Activated naive CD4-positive, alpha-beta T cell treated with anti-CD3 and anti-CD28 coated beads, Interleukin-2, amount 50 U/mL, for 24 hours (primary cell): ENCODE measurements around the gene FUBP3.
A peak's percentile ranks its signal among the peaks of the same experiment; 100 is the strongest.

Source experiments
- H3K27ac Mint-ChIP-seq: one replicate; pipeline ENCODE4 v1.8.0; 2021; ENCODE audit warnings: mild to moderate bottlenecking, mixed read lengths
- H3K27me3 Mint-ChIP-seq: one replicate; pipeline ENCODE4 v1.8.0; 2021; ENCODE audit warnings: mixed read lengths
- H3K36me3 Mint-ChIP-seq: one replicate; pipeline ENCODE4 v1.8.0; 2021; ENCODE audit warnings: mixed read lengths
- H3K4me1 Mint-ChIP-seq: one replicate; pipeline ENCODE4 v1.8.0; 2021; ENCODE audit warnings: mixed read lengths
- H3K4me3 Mint-ChIP-seq: one replicate; pipeline ENCODE4 v1.8.0; 2021; ENCODE audit warnings: mild to moderate bottlenecking, mixed read lengths
- H3K9me3 Mint-ChIP-seq: one replicate; pipeline ENCODE4 v1.8.0; 2021; ENCODE audit warnings: mixed read lengths

Gene FUBP3

GRCh38 chr9:130581766-130582165 lies 2.4 kb downstream of the FUBP3 start:
- H3K27ac Mint-ChIP-seq: no peak overlapping the region
- no peaks in the 10 kb centered on the region for H3K9me3 Mint-ChIP-seq
- H3K27me3 Mint-ChIP-seq: no peaks in the 10 kb centered on the region
- H3K4me3 Mint-ChIP-seq: peak overlapping the region; percentile 89
- H3K36me3 Mint-ChIP-seq: peaks cover 3% of the 10 kb centered on the region
- peaks cover 62% of the 10 kb centered on the region for H3K4me1 Mint-ChIP-seq

DNA sequence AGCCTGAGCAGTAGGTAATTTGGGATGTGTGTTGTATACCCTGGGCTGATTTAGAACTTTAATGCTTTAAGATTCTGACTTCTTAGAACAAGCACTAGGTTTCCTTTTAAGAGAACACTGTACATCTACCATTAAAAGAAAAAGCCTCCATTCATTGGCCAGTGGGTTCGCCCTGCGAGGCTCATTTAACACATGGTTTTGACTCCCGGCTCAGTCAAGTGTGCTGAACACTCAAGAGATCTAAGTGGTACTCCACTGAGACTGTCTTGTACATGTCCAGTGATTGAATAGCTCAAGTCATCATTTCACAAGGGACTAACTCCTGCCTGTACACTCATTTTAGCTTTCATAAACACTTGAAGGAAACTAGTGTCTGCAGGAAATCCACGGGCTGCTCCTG lies 3.9 kb downstream of the FUBP3 start:
- Mint-ChIP-seq H3K27ac (no peak overlapping the region), H3K4me1 (peaks cover 62% of the 10 kb centered on the region), H3K27me3 (no peaks in the 10 kb centered on the region), H3K36me3 (peaks cover 3% of the 10 kb centered on the region), H3K9me3 (no peaks in the 10 kb centered on the region), H3K4me3 (no peak overlapping the region)

- peaks cover 51% of the 10 kb centered on the region for H3K4me1 Mint-ChIP-seq
Measured at GRCh38 chr9:130587921-130588320, 8.5 kb downstream of the FUBP3 start.

GRCh38 chr9:130588416-130588815 lies 9.0 kb downstream of the FUBP3 start:
- H3K27ac Mint-ChIP-seq: no peak overlapping the region
- H3K9me3 Mint-ChIP-seq: no peaks in the 10 kb centered on the region
- H3K36me3 Mint-ChIP-seq: no peaks in the 10 kb centered on the region
- no peak overlapping the region for H3K4me3 Mint-ChIP-seq
- H3K27me3 Mint-ChIP-seq: no peaks in the 10 kb centered on the region
- peaks cover 47% of the 10 kb centered on the region for H3K4me1 Mint-ChIP-seq

More at GRCh38 chr9:130587921-130588320, 8.5 kb downstream of the FUBP3 start:
- Mint-ChIP-seq H3K4me3 (no peak overlapping the region), H3K9me3 (no peaks in the 10 kb centered on the region), H3K27me3 (no peaks in the 10 kb centered on the region), H3K36me3 (no peaks in the 10 kb centered on the region), H3K27ac (no peak overlapping the region)

GRCh38 chr9:130589754-130590153 lies 10.4 kb downstream of the FUBP3 start:
- no peaks in the 10 kb centered on the region for H3K9me3 Mint-ChIP-seq
- H3K27ac Mint-ChIP-seq: no peak overlapping the region
- H3K27me3 Mint-ChIP-seq: no peaks in the 10 kb centered on the region
- peaks cover 45% of the 10 kb centered on the region for H3K4me1 Mint-ChIP-seq
- H3K4me3 Mint-ChIP-seq: no peak overlapping the region
- H3K36me3 Mint-ChIP-seq: no peaks in the 10 kb centered on the region

GRCh38 chr9:130590305-130590704 lies 10.9 kb downstream of the FUBP3 start:
- Mint-ChIP-seq H3K9me3 (no peaks in the 10 kb centered on the region), H3K27me3 (no peaks in the 10 kb centered on the region), H3K27ac (no peak overlapping the region), H3K4me1 (peaks cover 42% of the 10 kb centered on the region), H3K4me3 (no peak overlapping the region), H3K36me3 (no peaks in the 10 kb centered on the region)

DNA sequence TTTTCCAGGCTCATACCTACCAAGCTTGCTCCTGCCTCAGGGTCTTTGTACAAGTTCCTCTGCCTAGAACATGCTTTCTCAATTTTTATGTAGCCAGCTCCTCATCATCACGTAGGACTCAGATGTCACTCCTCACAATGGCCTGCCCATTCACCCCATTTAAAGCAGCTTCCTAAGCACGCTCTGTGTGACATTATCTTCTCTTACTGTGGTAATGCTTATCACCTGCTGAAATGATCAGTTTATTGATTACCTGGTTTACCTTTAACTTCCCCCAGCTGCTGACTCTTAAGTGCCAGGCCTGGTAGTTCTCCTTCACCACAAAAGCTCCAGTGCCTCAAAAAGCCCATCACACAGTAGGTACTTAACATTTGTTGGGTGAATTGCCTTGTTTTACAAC lies 13.6 kb downstream of the FUBP3 start:
- no peak overlapping the region for H3K4me3 Mint-ChIP-seq
- H3K27me3 Mint-ChIP-seq: no peaks in the 10 kb centered on the region
- peaks cover 25% of the 10 kb centered on the region for H3K4me1 Mint-ChIP-seq
- H3K27ac Mint-ChIP-seq: no peak overlapping the region
- H3K9me3 Mint-ChIP-seq: no peaks in the 10 kb centered on the region
- peaks cover 5% of the 10 kb centered on the region for H3K36me3 Mint-ChIP-seq

GRCh38 chr9:130597228-130597627 lies 17.9 kb downstream of the FUBP3 start:
- peaks cover 8% of the 10 kb centered on the region for H3K36me3 Mint-ChIP-seq
- no peak overlapping the region for H3K27ac Mint-ChIP-seq
- no peak overlapping the region for H3K4me3 Mint-ChIP-seq

GRCh38 chr9:130598188-130598587 lies 18.8 kb downstream of the FUBP3 start:
- H3K4me1 Mint-ChIP-seq: peaks cover 3% of the 10 kb centered on the region
- H3K36me3 Mint-ChIP-seq: peaks cover 10% of the 10 kb centered on the region
- no peaks in the 10 kb centered on the region for H3K9me3 Mint-ChIP-seq
- H3K27me3 Mint-ChIP-seq: no peaks in the 10 kb centered on the region
- no peak overlapping the region for H3K27ac Mint-ChIP-seq
- no peak overlapping the region for H3K4me3 Mint-ChIP-seq

More at GRCh38 chr9:130597228-130597627, 17.9 kb downstream of the FUBP3 start:
- H3K4me1 Mint-ChIP-seq: peaks cover 3% of the 10 kb centered on the region
- H3K9me3 Mint-ChIP-seq: no peaks in the 10 kb centered on the region
- H3K27me3 Mint-ChIP-seq: no peaks in the 10 kb centered on the region

GRCh38 chr9:130599625-130600024 lies 20.2 kb downstream of the FUBP3 start:
- Mint-ChIP-seq H3K9me3 (no peaks in the 10 kb centered on the region), H3K4me3 (no peak overlapping the region), H3K4me1 (peaks cover 3% of the 10 kb centered on the region), H3K27ac (no peak overlapping the region), H3K27me3 (no peaks in the 10 kb centered on the region), H3K36me3 (peaks cover 10% of the 10 kb centered on the region)

GRCh38 chr9:130601100-130601499 lies 21.7 kb downstream of the FUBP3 start:
- peaks cover 10% of the 10 kb centered on the region for H3K36me3 Mint-ChIP-seq
- H3K27ac Mint-ChIP-seq: no peak overlapping the region
- H3K4me1 Mint-ChIP-seq: peaks cover 3% of the 10 kb centered on the region
- H3K27me3 Mint-ChIP-seq: no peaks in the 10 kb centered on the region
- H3K9me3 Mint-ChIP-seq: no peaks in the 10 kb centered on the region
- H3K4me3 Mint-ChIP-seq: no peak overlapping the region

DNA sequence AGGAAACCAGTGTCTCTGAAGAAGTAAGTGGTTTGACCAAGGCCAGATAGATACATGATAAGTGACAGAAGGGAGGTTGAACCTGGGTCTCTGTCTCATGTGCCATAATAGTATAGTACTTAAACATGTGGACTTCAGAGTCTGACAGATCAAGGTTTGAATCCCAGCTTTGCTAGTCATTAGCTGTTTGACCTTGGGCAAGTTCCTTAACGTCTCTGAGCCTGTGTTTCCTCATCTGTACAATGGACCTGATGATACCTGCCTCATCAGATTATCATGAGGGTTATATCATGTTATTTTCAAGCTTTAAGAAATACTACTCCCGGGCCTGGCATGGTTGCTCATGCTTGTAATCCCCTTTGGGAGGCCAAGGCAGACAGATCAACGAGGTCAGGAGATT lies 24.9 kb downstream of the FUBP3 start:
- H3K36me3 Mint-ChIP-seq: peaks cover 9% of the 10 kb centered on the region
- H3K9me3 Mint-ChIP-seq: no peaks in the 10 kb centered on the region
- H3K27me3 Mint-ChIP-seq: no peaks in the 10 kb centered on the region
- peaks cover 4% of the 10 kb centered on the region for H3K4me1 Mint-ChIP-seq
- H3K27ac Mint-ChIP-seq: no peak overlapping the region
- no peak overlapping the region for H3K4me3 Mint-ChIP-seq

DNA sequence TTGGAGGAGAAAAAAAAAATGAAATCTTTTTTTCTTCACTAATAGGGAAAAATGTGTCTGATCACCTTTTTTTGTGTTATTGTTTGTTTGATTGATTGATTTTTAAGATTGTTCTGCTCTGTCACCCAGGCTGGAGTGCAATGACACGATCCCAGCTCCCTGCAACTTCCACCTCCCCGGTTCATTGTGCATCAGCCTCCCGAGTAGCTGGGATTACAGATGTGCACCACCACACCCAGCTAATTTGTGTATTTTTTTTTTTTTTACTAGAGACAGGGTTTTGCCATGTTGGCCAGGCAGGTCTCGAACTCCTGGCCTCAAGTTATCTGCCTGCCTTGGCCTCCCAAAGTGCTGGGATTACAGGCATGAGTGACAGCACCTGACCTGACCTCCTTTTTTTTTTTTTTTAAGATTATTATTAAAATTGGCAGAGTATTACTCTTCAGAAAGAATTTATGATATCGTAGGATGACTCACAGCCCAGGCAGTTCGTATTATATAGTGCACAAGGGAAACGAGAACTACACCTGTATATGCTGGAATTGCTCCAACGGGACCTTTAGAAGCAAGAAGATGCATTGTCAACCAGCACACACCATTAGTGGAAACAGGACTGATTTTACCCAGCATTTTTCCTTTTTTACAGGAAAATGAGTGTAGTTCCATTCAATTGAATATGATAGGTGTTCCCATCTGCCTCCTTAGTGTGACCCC lies 27.7 kb downstream of the FUBP3 start:
- H3K4me1 Mint-ChIP-seq: peaks cover 4% of the 10 kb centered on the region
- H3K27ac Mint-ChIP-seq: no peak overlapping the region
- no peak overlapping the region for H3K4me3 Mint-ChIP-seq
- peaks cover 5% of the 10 kb centered on the region for H3K36me3 Mint-ChIP-seq
- no peaks in the 10 kb centered on the region for H3K27me3 Mint-ChIP-seq
- no peaks in the 10 kb centered on the region for H3K9me3 Mint-ChIP-seq

DNA sequence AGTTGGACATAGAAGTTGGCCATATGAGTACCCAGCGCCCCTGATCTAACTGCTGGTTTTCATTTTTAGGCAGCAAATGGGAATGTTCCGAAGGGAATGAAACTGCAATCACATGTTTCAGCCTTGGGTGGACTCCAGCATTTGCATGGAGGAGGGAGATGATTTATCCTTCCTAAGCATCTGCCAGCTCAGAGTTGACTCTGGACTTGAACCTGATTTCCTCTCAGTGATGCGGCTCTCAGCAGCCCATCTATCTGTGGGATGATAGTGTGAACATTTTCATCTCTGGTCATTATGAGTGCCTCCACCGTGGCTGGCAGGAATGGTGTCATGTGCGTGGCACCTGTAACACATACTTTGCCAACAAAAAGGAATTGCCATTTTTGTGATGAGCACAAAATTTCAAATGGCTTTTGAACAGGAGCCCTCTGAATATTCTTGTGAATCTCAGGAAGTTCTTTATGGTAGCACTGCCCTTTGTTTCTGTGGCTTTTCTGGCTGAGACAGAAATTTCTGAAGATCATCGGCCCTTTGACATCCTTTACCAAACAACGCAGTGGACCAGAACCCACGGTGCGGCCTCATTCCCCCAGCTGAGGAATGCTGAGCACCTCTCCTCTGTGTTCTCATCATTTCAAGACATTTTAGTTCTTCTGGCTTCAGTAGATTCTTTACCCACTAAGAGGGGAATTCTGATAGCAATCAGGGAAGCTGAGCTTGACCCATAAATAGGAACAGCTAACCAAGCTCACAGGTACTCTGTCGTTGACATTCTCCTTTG lies 28.5 kb downstream of the FUBP3 start:
- H3K4me3 Mint-ChIP-seq: no peak overlapping the region
- peaks cover 8% of the 10 kb centered on the region for H3K36me3 Mint-ChIP-seq

DNA sequence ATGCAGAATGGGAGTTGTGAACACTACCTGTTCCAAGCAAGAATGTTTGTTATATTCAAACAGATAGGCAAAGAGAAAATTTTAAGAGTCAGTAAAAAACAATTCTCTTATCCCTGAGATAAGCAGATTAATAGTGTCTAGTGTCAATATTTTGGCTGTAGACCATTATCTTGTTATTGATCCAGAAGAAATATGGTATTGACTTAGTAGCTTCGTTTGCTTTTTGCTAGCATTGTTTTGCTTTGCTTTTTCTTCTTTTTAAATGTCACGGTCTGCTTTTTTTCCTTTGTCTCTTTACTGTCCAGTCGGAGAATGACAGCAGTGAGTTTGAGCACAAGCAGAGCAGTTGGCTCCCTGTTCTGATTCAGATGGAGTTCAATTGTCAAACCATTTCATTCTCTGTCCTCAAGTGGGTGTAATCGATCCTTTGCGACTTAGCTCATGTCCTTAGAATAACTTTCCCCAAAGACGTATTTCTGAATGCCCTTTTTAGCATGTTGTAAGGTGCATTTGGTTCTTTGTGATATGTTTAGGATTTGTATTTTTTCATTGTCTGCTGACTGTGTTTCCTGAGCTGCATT lies 29.3 kb downstream of the FUBP3 start:
- no peak overlapping the region for H3K27ac Mint-ChIP-seq
- H3K9me3 Mint-ChIP-seq: no peaks in the 10 kb centered on the region

More for the DNA sequence above, 28.5 kb downstream of the FUBP3 start:
- H3K27me3 Mint-ChIP-seq: no peaks in the 10 kb centered on the region
- no peak overlapping the region for H3K27ac Mint-ChIP-seq
- no peaks in the 10 kb centered on the region for H3K9me3 Mint-ChIP-seq
- peaks cover 4% of the 10 kb centered on the region for H3K4me1 Mint-ChIP-seq

GRCh38 chr9:130609163-130609562 lies 29.8 kb downstream of the FUBP3 start:
- Mint-ChIP-seq H3K27me3 (no peaks in the 10 kb centered on the region), H3K36me3 (peaks cover 8% of the 10 kb centered on the region), H3K4me1 (peaks cover 4% of the 10 kb centered on the region), H3K4me3 (no peak overlapping the region), H3K9me3 (no peaks in the 10 kb centered on the region), H3K27ac (no peak overlapping the region)

More for the DNA sequence above, 29.3 kb downstream of the FUBP3 start:
- Mint-ChIP-seq H3K27me3 (no peaks in the 10 kb centered on the region), H3K36me3 (peaks cover 8% of the 10 kb centered on the region), H3K4me1 (peaks cover 4% of the 10 kb centered on the region), H3K4me3 (no peak overlapping the region)
